Retinal pigment epithelial cell (primary cell): ENCODE measurements around the gene BFAR.
A peak's percentile ranks its signal among the peaks of the same experiment; 100 is the strongest.
"Not testable (repeated sequence)": the region's sequence is repeated elsewhere in the genome, so short reads cannot be mapped to it uniquely, and the experiment has no call there.

ENCODE experiments used
- DNase-seq: peaks from one replicate; pipeline ENCODE4 v3.0.0-alpha.2; 2010; ENCODE audit warnings: low read depth
- H3K4me3 ChIP-seq: 2 replicates; pipeline ENCODE4 v1.5.1; 2011; ENCODE audit warnings: mild to moderate bottlenecking, low read length, control low read depth, moderate library complexity
- CTCF ChIP-seq: conservative IDR thresholded peaks from 2 replicates; pipeline ENCODE4 v1.5.1; 2011; ENCODE audit warnings: low read depth, low read length, control low read depth, inconsistent platforms

BFAR gene

GRCh38 chr16:14627078-14627477 is 5.7 kb upstream of the BFAR start:
- H3K4me3 ChIP-seq = no peak overlapping the region
- no peak for TF ChIP-seq CTCF
- DNase-seq = no peak

- DNase-seq = no peak
- H3K4me3 ChIP-seq = peak overlapping the region; percentile 89
- TF ChIP-seq CTCF = no peak
Measured at GRCh38 chr16:14628806-14629611, 3.7 kb upstream of the BFAR start.

- peak overlapping the region; percentile 89 for H3K4me3 ChIP-seq
- no peak for DNase-seq
- TF ChIP-seq CTCF = no peak
Measured at GRCh38 chr16:14629612-14629918, 3.2 kb upstream of the BFAR start.

- TF ChIP-seq CTCF = no peak
Measured at GRCh38 chr16:14629919-14630619, 2.7 kb upstream of the BFAR start, which contains the start of gene PARN. Gene PARN (minus strand): TSS chr16:14630260. CDS start chr16:14630125, 135 bp downstream.

GRCh38 chr16:14630620-14631330 is 2.0 kb upstream of the BFAR start:
- peak overlapping the region; percentile 32 for H3K4me3 ChIP-seq
- not testable (repeated sequence) for DNase-seq

More at GRCh38 chr16:14629919-14630619, 2.7 kb upstream of the BFAR start, which contains the start of gene PARN:
- peak; percentile 83 for DNase-seq
- peak within 1 kb of the TSS; percentile 89 for H3K4me3 ChIP-seq

- DNase-seq = no peak
- no peak for TF ChIP-seq CTCF
- peak overlapping the region; percentile 94 for H3K4me3 ChIP-seq
Measured at GRCh38 chr16:14634389-14634725, 1.6 kb downstream of the BFAR start.

GRCh38 chr16:14635395-14636165 is 2.8 kb downstream of the BFAR start:
- DNase-seq = no peak
- no peak overlapping the region for H3K4me3 ChIP-seq
- TF ChIP-seq CTCF = no peak

- not testable (repeated sequence) for H3K4me3 ChIP-seq
- DNase-seq = peak; percentile 35
Measured at GRCh38 chr16:14636179-14636950, 3.6 kb downstream of the BFAR start.

- not testable (repeated sequence) for H3K4me3 ChIP-seq, DNase-seq
Measured at GRCh38 chr16:14636951-14637240, 4.1 kb downstream of the BFAR start.
